ENCODE data around the gene POGLUT3. TPM values are rescaled to one million over a fixed set of nuclear protein-coding genes. Genes with fewer than 3 reads are reported as not detected.

POGLUT3 gene
- polyA plus RNA-seq, 2 of the 4 experiments (the other 2 are of a cell fraction): 15.3 to 22.6 TPM

- CTCF ChIA-PET: no interaction called here
Observed at GRCh38 chr11:108512708-108513107, 14.5 kb upstream of the POGLUT3 start.

GRCh38 chr11:108511851-108512474 is 13.8 kb upstream of the POGLUT3 start:
- peaks cover 9% of the 10 kb centered on the region; the same call in 1 of the 3 replicates for H3K4me1 ChIP-seq
- peak overlapping the region; percentile 51 for H3K4me2 ChIP-seq
- H3K27ac ChIP-seq: no peak overlapping the region
- TF ChIP-seq FOSL2 (IDR thresholded peaks at IDR 0.05): no peak
- TF ChIP-seq FOSL2 (CRISPR knock-in tag; IDR thresholded peaks at IDR 0.05): 0 out of 2 replicates have a peak, but pooled peaks have one; percentile 25
- peak; percentile 60 for TF ChIP-seq MAFK (IDR thresholded peaks at IDR 0.05; ENCODE audit: partially characterized antibody)
- TF ChIP-seq JUNB (IDR thresholded peaks at IDR 0.05): no peak
- TF ChIP-seq BHLHE40 (IDR thresholded peaks at IDR 0.05; ENCODE audit: low read depth, low read length): no peak
- no peak for TF ChIP-seq RAD21 (conservative IDR thresholded peaks at IDR 0.05 in 1 of 2, IDR thresholded peaks at IDR 0.05 in 1 of 2)
- H3K9me3 ChIP-seq: no peaks in the 10 kb centered on the region
- no peak overlapping the region for H3K4me3 ChIP-seq
- ChIA-PET CTCF (no interaction called here), POLR2A (no interaction called here)
- ATAC-seq: peak in 1 of 2 experiments; percentile 25; a peak in 2 of 6 replicates
- WGBS (ENCODE audit: missing lambda C conversion rate): 33% methylated on average over 2 of the region's 2 CpGs
- FAIRE-seq: no peak
- DNase-seq (ENCODE audit: low read depth in 1 of 2, low spot score in 1 of 2): peak in 1 of 2 experiments; percentile 23

More at GRCh38 chr11:108512708-108513107, 14.5 kb upstream of the POGLUT3 start:
- Histone ChIP-seq H3K27ac (no peak overlapping the region), H3K4me3 (no peak overlapping the region), H3K9me3 (no peaks in the 10 kb centered on the region), H3K4me1 (peaks cover 9% of the 10 kb centered on the region; the same call in 1 of the 3 replicates), H3K4me2 (no peak overlapping the region)
- POLR2A ChIA-PET: no interaction called here
- WGBS (ENCODE audit: missing lambda C conversion rate): 62% methylated on average over 2 of the region's 2 CpGs
- no peak for ATAC-seq
- no peak for TF ChIP-seq EHMT2 (IDR thresholded peaks at IDR 0.05; ENCODE audit: low read depth)
- TF ChIP-seq CBX2 (IDR thresholded peaks at IDR 0.05; ENCODE audit: borderline replicate concordance, low read depth): no peak
- DNase-seq (ENCODE audit: low read depth in 1 of 2, low spot score in 1 of 2): no peak
- FAIRE-seq: no peak

- DNase-seq (ENCODE audit: low read depth in 1 of 2, low spot score in 1 of 2) (no peak), FAIRE-seq (no peak), ATAC-seq (no peak)
- TF ChIP-seq CHD4 (IDR thresholded peaks at IDR 0.05; ENCODE audit: borderline replicate concordance): no peak
- TF ChIP-seq POLR2AphosphoS2 (conservative IDR thresholded peaks at IDR 0.05; ENCODE audit: low read length): no peak
- no peak for TF ChIP-seq TP53 (CRISPR knock-in tag; IDR thresholded peaks at IDR 0.05)
- TF ChIP-seq ELK1 (IDR thresholded peaks at IDR 0.05; ENCODE audit: low read depth, low read length): no peak
- no peak for TF ChIP-seq BCL3 (IDR thresholded peaks at IDR 0.05)
- no peak for TF ChIP-seq TFCP2L1 (CRISPR knock-in tag; IDR thresholded peaks at IDR 0.05)
- TF ChIP-seq NFE2L2 (conservative IDR thresholded peaks at IDR 0.05; ENCODE audit: low read length): no peak
- no peak for TF ChIP-seq PHF8 (IDR thresholded peaks at IDR 0.05; ENCODE audit: borderline replicate concordance, low read depth)
- TF ChIP-seq CHD2 (IDR thresholded peaks at IDR 0.05; ENCODE audit: low read length, partially characterized antibody): no peak
- no peak for TF ChIP-seq HEYL (CRISPR knock-in tag; IDR thresholded peaks at IDR 0.05)
- TF ChIP-seq MAZ (IDR thresholded peaks at IDR 0.05; ENCODE audit: borderline replicate concordance, low read depth, low read length): no peak
- TF ChIP-seq ZFP36 (IDR thresholded peaks at IDR 0.05; ENCODE audit: borderline replicate concordance, partially characterized antibody): no peak
- no peak for TF ChIP-seq HES2 (IDR thresholded peaks at IDR 0.05)
- TF ChIP-seq HOXA7 (CRISPR knock-in tag; IDR thresholded peaks at IDR 0.05): no peak
- no peak for TF ChIP-seq CTCF (IDR thresholded peaks at IDR 0.05)
- TF ChIP-seq JUN (IDR thresholded peaks at IDR 0.05): no peak
- TF ChIP-seq KDM5A (IDR thresholded peaks at IDR 0.05): no peak
- no peak overlapping the region for H3K4me2 ChIP-seq
- 42% methylated on average over 3 of the region's 3 CpGs for WGBS (ENCODE audit: missing lambda C conversion rate)
- no peak overlapping the region for H3K4me3 ChIP-seq
- H3K9me3 ChIP-seq: no peaks in the 10 kb centered on the region
- ChIA-PET CTCF (interaction anchor here (1.2 kb wide), 1 partner anchor 12 kb away, joined by 3 read pairs; no protein-coding TSS in a partner anchor), POLR2A (no interaction called here)
- no peak overlapping the region for H3K27ac ChIP-seq
- H3K4me1 ChIP-seq: peaks cover 9% of the 10 kb centered on the region; the same call in 1 of the 3 replicates
Observed at GRCh38 chr11:108508653-108509593, 10.7 kb upstream of the POGLUT3 start.

Data from A549 (cell line).